K562 (cell line): ENCODE results near the gene C16orf78. TPM values are rescaled to one million over a fixed set of nuclear protein-coding genes. Genes with fewer than 3 reads are reported as not detected.

Experiments
- ATAC-seq: fragments of 200-7000 bp; cut with Tn5 transposase; 3 replicates; pipeline ENCODE4 v1.9.1; 2020; ENCODE audit warnings: moderate library complexity
- BruUV-seq: library from RNA; stranded (reverse); fragments of 400-500 nt; replicated peaks from 2 replicates; lab custom pipeline; 2021; lab: Mats Ljungman, UMichigan
- CTCF ChIA-PET: fragments of 300-600 bp; formaldehyde crosslinking; extraction: SDS; loops from one replicate; lab custom pipeline; 2021; ENCODE audit warnings: low intra/inter-chr PET ratio; lab: Yijun Ruan, JAX
- POLR2A ChIA-PET: fragments of 300-600, 350-650 bp; sonication (Branson Sonifier 250); formaldehyde crosslinking; extraction: SDS; loops from one replicate; lab custom pipeline; 2021; ENCODE audit warnings: antibody characterized with exemption, inconsistent platforms; lab: Yijun Ruan, JAX
- DNase-seq, 4 experiments: peaks; one replicate each; pipeline versions ENCODE4 v3.0.0 to v3.0.0-alpha.2; 2011 to 2018; ENCODE audit warnings: low spot score in 3 of 4, mixed read lengths in 3 of 4; ENCODE audit errors: extremely low read depth in 1 of 4
- FAIRE-seq: peaks from 2 replicates; lab custom pipeline; 2011; peaks lifted over from hg19 to GRCh38; lab: Jason Lieb, UNC
- H2AFZ ChIP-seq: 2 replicates; pipeline ENCODE4 v1.6.0; 2011; ENCODE audit warnings: low read depth, low read length, control low read depth, inconsistent platforms
- H3K27ac ChIP-seq: fragments of 200-600 bp; 3 replicates; pipeline ENCODE4 v1.8.0; 2011; ENCODE audit warnings: low read depth, mild to moderate bottlenecking, control low read depth, inconsistent platforms, low read length, moderate library complexity, mixed read lengths; ENCODE audit errors: extremely low read depth
- H3K27me3 ChIP-seq, 2 experiments: fragments of 300-600 bp in 1 of 2; 2 replicates in 1 of 2; 3 replicates in 1 of 2; pipeline versions ENCODE4 v1.6.0 to v1.8.0; 2011; ENCODE audit warnings: inconsistent platforms in 2 of 2, low read length in 2 of 2, mild to moderate bottlenecking in 1 of 2, mixed read lengths in 1 of 2, moderate library complexity in 1 of 2; ENCODE audit not compliant: control insufficient read depth in 2 of 2, insufficient read depth in 2 of 2
- H3K36me3 ChIP-seq: fragments of 300-600 bp; 3 replicates; pipeline ENCODE4 v1.8.0; 2011; ENCODE audit warnings: mild to moderate bottlenecking, low read length, inconsistent platforms; ENCODE audit not compliant: control insufficient read depth, insufficient read depth
- H3K4me1 ChIP-seq, 2 experiments: fragments of 200-600 bp in 1 of 2; replicated peaks in 1 of 2; 2 replicates in 1 of 2; 3 replicates in 1 of 2; pipeline versions ENCODE4 v1.5.1 to v1.8.0; 2011; ENCODE audit warnings: inconsistent platforms in 2 of 2, low read length in 2 of 2, mild to moderate bottlenecking in 1 of 2, mixed read lengths in 1 of 2, moderate library complexity in 1 of 2; ENCODE audit not compliant: control insufficient read depth in 2 of 2, insufficient read depth in 2 of 2
- H3K4me2 ChIP-seq: 2 replicates; pipeline ENCODE4 v1.6.1; 2011; ENCODE audit warnings: low read length, control low read depth, inconsistent platforms, mixed read lengths; ENCODE audit not compliant: insufficient read depth
- H3K4me3 ChIP-seq: fragments of 200-600 bp; sonication (generic), shearing (Covaris generic); 2 replicates; pipeline ENCODE4 v1.5.1; 2016; ENCODE audit warnings: control low read depth, inconsistent platforms
- H3K79me2 ChIP-seq: fragments of 200-600 bp; 3 replicates; pipeline ENCODE4 v1.8.0; 2011; ENCODE audit warnings: low read length, inconsistent platforms; ENCODE audit not compliant: control insufficient read depth, insufficient read depth
- H3K9ac ChIP-seq, 2 experiments: 2 replicates each; pipeline versions ENCODE4 v1.6.0 to v1.6.1; 2011; ENCODE audit warnings: low read depth in 2 of 2, low read length in 2 of 2, control low read depth in 1 of 2, inconsistent platforms in 1 of 2, mild to moderate bottlenecking in 1 of 2, mixed read lengths in 1 of 2; ENCODE audit not compliant: insufficient read depth in 1 of 2
- H3K9me1 ChIP-seq: one replicate; pipeline ENCODE4 v1.6.0; 2011; ENCODE audit warnings: inconsistent platforms, mild to moderate bottlenecking, low read length, moderate library complexity; ENCODE audit not compliant: control insufficient read depth, insufficient read depth
- H3K9me3 ChIP-seq: replicated peaks from 2 replicates; pipeline ENCODE4 v1.5.1; 2011; ENCODE audit warnings: low read depth, low read length, inconsistent platforms; ENCODE audit not compliant: control insufficient read depth, insufficient read depth
- H4K20me1 ChIP-seq: replicated peaks from 2 replicates; pipeline ENCODE4 v1.6.1; 2011; ENCODE audit warnings: low read length, inconsistent platforms, mixed read lengths; ENCODE audit not compliant: control insufficient read depth, insufficient read depth
- ARID3B ChIP-seq: fragments of 250-450 bp; sonication (Bioruptor Pico); IDR thresholded peaks from 2 replicates; pipeline ENCODE4 v1.4.0; 2020; ENCODE audit warnings: borderline replicate concordance
- CEBPZ ChIP-seq: fragments of 150-350 bp; IDR thresholded peaks from 2 replicates; pipeline ENCODE4 v1.6.1; 2014; ENCODE audit warnings: low read depth, mild to moderate bottlenecking, low read length, borderline replicate concordance
- MBD2 ChIP-seq: sonication (generic); IDR thresholded peaks from 2 replicates; pipeline ENCODE4 v1.6.1; 2016; ENCODE audit warnings: low read depth, borderline replicate concordance
- WGBS: fragments of 100-300 bp; shearing (Covaris generic); methylation state at CpG from one replicate; pipeline ENCODE4 v1.1.6; 2016; ENCODE audit warnings: low coverage, mixed read lengths; ENCODE audit not compliant: insufficient coverage; ENCODE audit errors: missing lambda C conversion rate; 5-methylcytosine and 5-hydroxymethylcytosine counted together
- in situ Hi-C: fragments of 300-500 bp; cut with MboI; formaldehyde crosslinking; loops from 4 replicates; pipeline ENCODE4 v1.15.0; 2018; ENCODE audit warnings: inconsistent platforms, mixed read lengths
- intact Hi-C: fragments of 100-400 bp; cut with micrococcal nuclease; formaldehyde crosslinking; loops from 2 replicates; pipeline ENCODE4 v1.14.2; 2022
- polyA plus RNA-seq, 8 experiments: library from polyadenylated mRNA; depleted of rRNA in 4 of 8; stranded (reverse) in 5 of 8; unstranded in 3 of 8; fragments of >200 nt; fragmentation: Nextera tagmentation in 2 of 8; fragmentation: Illumina TruSeq in 1 of 8; extraction: Ambion mirVana in 2 of 8; extraction: Trizol in 1 of 8; gene quantifications; 2 replicates each; pipeline versions ENCODE4 v1.2.1 to v1.2.3, GENCODE V29; 2011 to 2014; ENCODE audit warnings: inconsistent platforms in 1 of 8, missing spikeins in 1 of 8
- total RNA-seq, 7 experiments: library from RNA; depleted of rRNA in 6 of 7; stranded (reverse); fragments of >200 nt in 6 of 7; fragmentation: Illumina TruSeq in 2 of 7; extraction: Trizol in 2 of 7; gene quantifications; 2 replicates each; pipeline versions ENCODE4 v1.2.1 to v1.2.3, GENCODE V29; 2011 to 2021; ENCODE audit warnings: low replicate concordance in 1 of 7

C16orf78 gene
- total and polyA plus RNA-seq, 9 of the 15 experiments (the other 6 are each of a cell fraction or from before 2014, with no cell fraction given): not detected

- no peaks in the 10 kb centered on the region for H4K20me1 ChIP-seq
- H3K9me3 ChIP-seq: no peaks in the 10 kb centered on the region
- H3K9me1 ChIP-seq: no peaks in the 10 kb centered on the region
- no peak overlapping the region for H3K27ac ChIP-seq
- intact Hi-C loops: no loop called here
- no peaks in the 10 kb centered on the region for H3K27me3 ChIP-seq
- H2AFZ ChIP-seq: no peak overlapping the region
- no peaks in the 10 kb centered on the region for H3K4me1 ChIP-seq
- ATAC-seq: no peak
- no TSS peak for BruUV-seq
- no peak for DNase-seq
- TF ChIP-seq ARID3B (CRISPR knock-in tag) (no peak), CEBPZ (no peak), MBD2 (no peak)
- TF ChIP-seq, all 486 proteins: peak for 0
- in situ Hi-C loops: no loop called here
- no peak for FAIRE-seq
- 0% methylated on average over 3 of the region's 3 CpGs for WGBS
- Histone ChIP-seq H3K4me3 (no peak overlapping the region), H3K79me2 (no peaks in the 10 kb centered on the region), H3K4me2 (no peak overlapping the region), H3K9ac (no peak overlapping the region), H3K36me3 (no peaks in the 10 kb centered on the region)
- ChIA-PET CTCF (no interaction called here), POLR2A (no interaction called here)
Observed at GRCh38 chr16:49369651-49370611, 3.7 kb upstream of the C16orf78 start.
